HCT116 (cell line): ENCODE data around the gene RND3. TPM values are rescaled to one million over a fixed set of nuclear protein-coding genes. Genes with fewer than 3 reads are reported as not detected.

Experiments
- ATAC-seq: fragments of 200-7000 bp; cut with Tn5 transposase; 2 replicates; pipeline ENCODE4 v1.9.1; 2020; ENCODE audit warnings: mild to moderate bottlenecking, moderate library complexity
- BruUV-seq: library from RNA; stranded (reverse); fragments of 400-500 nt; replicated peaks from 2 replicates; lab custom pipeline; 2021; lab: Mats Ljungman, UMichigan
- CTCF ChIA-PET: fragments of 300-600 bp; sonication (Branson Sonifier 250); formaldehyde crosslinking; loops from one replicate; lab custom pipeline; 2021; ENCODE audit warnings: antibody characterized with exemption; lab: Charles Lee
- POLR2A ChIA-PET: fragments of 300-600, 350-600 bp; sonication (Branson Sonifier 250); formaldehyde crosslinking; loops from one replicate; lab custom pipeline; 2021; ENCODE audit warnings: antibody characterized with exemption; lab: Charles Lee
- RAD21 ChIA-PET, 2 experiments: fragments of 300-600 bp; sonication (Branson Sonifier 250); formaldehyde crosslinking; loops; one replicate each; lab custom pipeline; 2023; ENCODE audit warnings: low total read pairs in 2 of 2; ENCODE audit not compliant: uncharacterized antibody in 2 of 2, unreplicated experiment in 2 of 2, low non-redundant PET in 1 of 2; lab: Charles Lee
- DNase-seq: peaks from one replicate; pipeline ENCODE4 v3.0.0-alpha.2; 2010; ENCODE audit warnings: low read depth, low spot score
- H2AFZ ChIP-seq: fragments of 200-600 bp; shearing (Covaris generic), sonication (generic); 2 replicates; pipeline ENCODE4 v1.6.1; 2017; ENCODE audit warnings: low read depth, mixed run types, mixed read lengths, antibody characterized with exemption, low read length; ENCODE audit not compliant: poor library complexity, severe bottlenecking
- H3K27ac ChIP-seq: 2 replicates; pipeline ENCODE4 v1.5.1; 2012; ENCODE audit warnings: low read depth, low read length
- H3K27me3 ChIP-seq: fragments of 200-600 bp; sonication (generic); 2 replicates; pipeline ENCODE4 v1.6.1; 2016; ENCODE audit warnings: mixed run types, low read length, mixed read lengths; ENCODE audit not compliant: insufficient read depth
- H3K36me3 ChIP-seq, 2 experiments: fragments of 200-500 bp in 1 of 2; fragments of 200-600 bp in 1 of 2; sonication (Bioruptor generic) in 1 of 2; sonication (generic) in 1 of 2; 2 replicates each; pipeline versions ENCODE4 v1.5.1 to v1.6.1; 2014 to 2016; ENCODE audit warnings: low read length in 2 of 2, inconsistent platforms in 1 of 2, mixed read lengths in 1 of 2, mixed run types in 1 of 2; ENCODE audit not compliant: insufficient read depth in 2 of 2, control insufficient read depth in 1 of 2
- H3K4me1 ChIP-seq, 2 experiments: fragments of 200-600 bp in 1 of 2; sonication (generic) in 1 of 2; 2 replicates each; pipeline versions ENCODE4 v1.5.1 to v1.6.1; 2012 to 2017; ENCODE audit warnings: low read length in 2 of 2, inconsistent platforms in 1 of 2, mild to moderate bottlenecking in 1 of 2, mixed read lengths in 1 of 2, mixed run types in 1 of 2, moderate library complexity in 1 of 2; ENCODE audit not compliant: insufficient read depth in 2 of 2, control insufficient read depth in 1 of 2
- H3K4me2 ChIP-seq: fragments of 200-600 bp; sonication (generic); 2 replicates; pipeline ENCODE4 v1.6.1; 2017; ENCODE audit warnings: mixed run types, low read length, mixed read lengths
- H3K4me3 ChIP-seq, 2 experiments: fragments of 200-600 bp in 1 of 2; sonication (generic) in 1 of 2; replicated peaks in 1 of 2; 2 replicates each; pipeline ENCODE4 v1.5.1; 2011 to 2016; ENCODE audit warnings: low read length in 2 of 2, control low read depth in 1 of 2, low read depth in 1 of 2, mild to moderate bottlenecking in 1 of 2, mixed read lengths in 1 of 2, mixed run types in 1 of 2
- H3K79me2 ChIP-seq: fragments of 200-600 bp; sonication (generic); 2 replicates; pipeline ENCODE4 v1.6.1; 2017; ENCODE audit warnings: mild to moderate bottlenecking, mixed run types, low read length, moderate library complexity, mixed read lengths; ENCODE audit not compliant: insufficient read depth
- H3K9ac ChIP-seq: fragments of 200-600 bp; sonication (generic); 2 replicates; pipeline ENCODE4 v1.6.1; 2016; ENCODE audit warnings: low read length, mixed read lengths
- H3K9me2 ChIP-seq: fragments of 200-600 bp; sonication (generic), shearing (Covaris generic); 2 replicates; pipeline ENCODE4 v1.6.1; 2017; ENCODE audit warnings: mixed run types, mild to moderate bottlenecking, moderate library complexity; ENCODE audit not compliant: insufficient read depth
- H3K9me3 ChIP-seq, 2 experiments: fragments of 200-500 bp in 1 of 2; fragments of 200-600 bp in 1 of 2; sonication (Bioruptor generic) in 1 of 2; sonication (generic) in 1 of 2; 2 replicates each; pipeline ENCODE4 v1.6.1; 2014 to 2017; ENCODE audit warnings: low read length in 2 of 2, mixed read lengths in 2 of 2, inconsistent platforms in 1 of 2, low read depth in 1 of 2, mild to moderate bottlenecking in 1 of 2, mixed run types in 1 of 2, moderate library complexity in 1 of 2; ENCODE audit not compliant: control insufficient read depth in 1 of 2, insufficient read depth in 1 of 2
- H4K20me1 ChIP-seq: fragments of 200-600 bp; sonication (generic), shearing (Covaris generic); 2 replicates; pipeline ENCODE4 v1.6.1; 2017; ENCODE audit warnings: mixed run types, mild to moderate bottlenecking, moderate library complexity; ENCODE audit not compliant: insufficient read depth
- CBX3 ChIP-seq: IDR thresholded peaks from 2 replicates; pipeline ENCODE4 v1.6.1; 2012; ENCODE audit warnings: low read depth
- CEBPB ChIP-seq: IDR thresholded peaks from 2 replicates; pipeline ENCODE4 v1.6.1; 2012; ENCODE audit warnings: low read depth
- EGR1 ChIP-seq: IDR thresholded peaks from 2 replicates; pipeline ENCODE4 v1.6.1; 2012; ENCODE audit warnings: low read depth
- EZH2 ChIP-seq: fragments of 200-600 bp; sonication (generic); IDR thresholded peaks from 2 replicates; pipeline ENCODE4 v1.6.1; 2017; ENCODE audit warnings: antibody characterized with exemption, mixed run types
- EZH2phosphoT487 ChIP-seq: fragments of 200-600 bp; IDR thresholded peaks from 2 replicates; pipeline ENCODE4 v1.6.1; 2018; ENCODE audit warnings: antibody characterized with exemption, borderline replicate concordance
- FOSL1 ChIP-seq: IDR thresholded peaks from 2 replicates; pipeline ENCODE4 v1.6.1; 2012; ENCODE audit warnings: low read depth
- JUND ChIP-seq: IDR thresholded peaks from 2 replicates; pipeline ENCODE4 v1.6.1; 2012
- MAX ChIP-seq: IDR thresholded peaks from 2 replicates; pipeline ENCODE4 v1.6.1; 2012
- POLR2AphosphoS5 ChIP-seq: IDR thresholded peaks from 2 replicates; pipeline ENCODE4 v1.6.1; 2011; ENCODE audit warnings: mild to moderate bottlenecking, low read depth, low read length, moderate library complexity
- SIN3A ChIP-seq: IDR thresholded peaks from 2 replicates; pipeline ENCODE4 v1.6.1; 2012; ENCODE audit warnings: low read depth
- SP1 ChIP-seq: IDR thresholded peaks from 2 replicates; pipeline ENCODE4 v1.6.1; 2012; ENCODE audit warnings: low read depth
- SRF ChIP-seq: IDR thresholded peaks from 2 replicates; pipeline ENCODE4 v1.6.1; 2012; ENCODE audit warnings: low read depth
- TCF7L2 ChIP-seq: IDR thresholded peaks from 2 replicates; pipeline ENCODE4 v1.7.0; 2011; ENCODE audit warnings: borderline replicate concordance, inconsistent platforms; ENCODE audit not compliant: insufficient read depth, insufficient read length; ENCODE audit errors: extremely low read depth
- ZBTB33 ChIP-seq: IDR thresholded peaks from 2 replicates; pipeline ENCODE4 v1.6.1; 2011; ENCODE audit warnings: mild to moderate bottlenecking, low read length, moderate library complexity; ENCODE audit not compliant: insufficient replicate concordance; ENCODE audit errors: extremely low read depth
- ZFX ChIP-seq: fragments of 450-650 bp; IDR thresholded peaks from 2 replicates; pipeline ENCODE4 v1.6.1; 2017
- intact Hi-C: fragments of 100-400 bp; cut with micrococcal nuclease; formaldehyde crosslinking; loops from 2 replicates; pipeline ENCODE4 v1.10.0; 2022
- total RNA-seq: library from RNA; stranded (reverse); gene quantifications from one replicate; pipeline ENCODE4 v1.2.1, GENCODE V29; 2021; ENCODE audit not compliant: unreplicated experiment

RND3 gene
- total RNA-seq, 1 experiment from 2014 or later = 15.0 TPM

DNA sequence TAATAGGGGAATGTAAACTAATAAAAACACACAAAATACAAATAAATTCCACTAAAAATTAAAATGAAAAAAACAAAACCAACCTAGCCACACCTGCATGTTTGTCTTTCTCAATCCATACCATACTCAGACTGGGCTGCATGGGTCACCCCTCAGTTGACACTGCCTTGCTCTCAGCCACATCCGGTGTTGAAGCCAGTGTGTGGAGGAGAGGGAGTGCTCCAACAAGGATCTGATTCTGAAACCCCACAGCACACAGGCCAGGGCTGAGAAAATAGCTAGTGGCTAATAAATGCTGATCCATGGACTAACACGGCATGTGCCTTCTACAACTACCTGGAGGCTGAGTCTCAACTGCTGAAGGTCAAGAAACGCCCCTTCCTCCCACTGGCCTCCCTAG, 13.7 kb downstream of the RND3 start:
- H3K4me2 ChIP-seq = peak overlapping the region; percentile 15
- no peak for ATAC-seq
- no peak for DNase-seq
- ChIA-PET CTCF (no interaction called here), POLR2A (no interaction called here), RAD21 (no interaction called here)
- intact Hi-C loops = no loop called here
- peaks cover 17 to 57% of the 10 kb centered on the region in 2 experiments; a peak in 3 of 4 replicates for H3K36me3 ChIP-seq
- no peaks in the 10 kb centered on the region for H3K9me3 ChIP-seq
- no peaks in the 10 kb centered on the region for H3K9me2 ChIP-seq
- no peaks in the 10 kb centered on the region for H3K27me3 ChIP-seq
- no peak overlapping the region for H3K4me3 ChIP-seq
- TF ChIP-seq MAX = no peak
- TF ChIP-seq EZH2phosphoT487 = no peak
- H3K4me1 ChIP-seq = peaks cover 18 to 76% of the 10 kb centered on the region in 2 experiments
- no TSS peak for BruUV-seq
- peaks cover 9% of the 10 kb centered on the region; the same call in 1 of the 2 replicates for H4K20me1 ChIP-seq
- H2AFZ ChIP-seq = no peak overlapping the region
- H3K9ac ChIP-seq = no peak overlapping the region
- H3K79me2 ChIP-seq = peaks cover 77% of the 10 kb centered on the region
- no peak overlapping the region for H3K27ac ChIP-seq

GRCh38 chr2:150472511-150472899, 15.0 kb downstream of the RND3 start:
- BruUV-seq = no TSS peak
- no peak overlapping the region for H2AFZ ChIP-seq
- peaks cover 17 to 58% of the 10 kb centered on the region in 2 experiments; a peak in 3 of 4 replicates for H3K36me3 ChIP-seq
- H3K9me3 ChIP-seq = no peaks in the 10 kb centered on the region
- H3K9ac ChIP-seq = no peak overlapping the region
- peak overlapping the region; percentile 15; the same call in 1 of the 2 replicates for H3K4me2 ChIP-seq
- intact Hi-C loops = no loop called here
- ChIA-PET CTCF (no interaction called here), POLR2A (no interaction called here), RAD21 (no interaction called here)
- no peak overlapping the region for H3K27ac ChIP-seq
- H3K4me3 ChIP-seq = no peak overlapping the region
- DNase-seq = no peak
- ATAC-seq = peak; percentile 75
- peaks cover 6 to 63% of the 10 kb centered on the region in 2 experiments for H3K4me1 ChIP-seq
- H3K79me2 ChIP-seq = peaks cover 65% of the 10 kb centered on the region
- no peaks in the 10 kb centered on the region for H3K27me3 ChIP-seq
- H3K9me2 ChIP-seq = no peaks in the 10 kb centered on the region
- TF ChIP-seq ZFX (no peak), JUND (peak; percentile 45), CEBPB (0 out of 2 replicates have a peak, but pooled peaks have one; percentile 14), EGR1 (peak; percentile 48), CBX3 (peak; percentile 35; the same call in 1 of the 2 replicates), SP1 (peak; percentile 39; the same call in 1 of the 2 replicates), FOSL1 (peak; percentile 32; the same call in 1 of the 2 replicates), EZH2 (no peak), ZBTB33 (no peak), SRF (no peak), TCF7L2 (no peak), POLR2AphosphoS5 (no peak), SIN3A (no peak), MAX (no peak)
- H4K20me1 ChIP-seq = peaks cover 9% of the 10 kb centered on the region; the same call in 1 of the 2 replicates
